ENCODE measurements around the gene LCE2A. TPM values are rescaled to one million over a fixed set of nuclear protein-coding genes. Genes with fewer than 3 reads are reported as not detected.

The LCE2A gene
- total RNA-seq, 2 experiments from 2014 or later: not detected

DNA sequence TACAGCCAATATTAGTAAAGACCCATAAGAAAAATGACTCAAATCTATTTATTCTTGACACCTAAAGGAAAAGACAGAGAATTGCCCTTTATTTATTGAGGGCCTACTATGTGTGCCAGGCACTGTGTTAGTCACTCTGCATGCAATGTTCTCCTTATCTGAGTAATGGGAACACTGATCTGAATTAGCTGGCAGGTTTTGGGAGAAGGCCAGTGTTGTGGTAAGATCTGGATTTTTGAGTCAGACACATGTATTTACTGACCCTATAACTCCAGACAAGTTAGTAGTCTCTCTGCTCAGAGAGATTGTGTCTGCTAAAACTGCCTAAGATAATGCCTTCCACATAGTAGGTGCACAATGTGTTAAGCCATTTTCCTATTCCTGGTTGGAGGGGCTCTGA lies 27.1 kb downstream of the LCE2A start:
- Histone ChIP-seq H3K36me3 (ENCODE audit: insufficient read depth, low read length) (no peaks in the 10 kb centered on the region), H4K20me1 (ENCODE audit: insufficient read depth, low read length) (no peaks in the 10 kb centered on the region), H3K27ac (ENCODE audit: low read depth, low read length, poor library complexity, severe bottlenecking) (no peak overlapping the region), H3K4me3 (ENCODE audit: low read depth, low read length, poor library complexity, severe bottlenecking) (no peak overlapping the region), H3K9me3 (ENCODE audit: low read length) (no peaks in the 10 kb centered on the region), H3K9me2 (ENCODE audit: insufficient read depth, low read length) (no peaks in the 10 kb centered on the region), H3K79me2 (ENCODE audit: insufficient read depth, low read depth, low read length) (no peaks in the 10 kb centered on the region), H3K4me1 (ENCODE audit: insufficient read depth, low read length, poor library complexity, severe bottlenecking) (no peaks in the 10 kb centered on the region), H3K4me2 (ENCODE audit: low read length) (no peak overlapping the region), H2AFZ (ENCODE audit: low read length) (no peak overlapping the region)
- CTCF ChIA-PET (ENCODE audit: unreplicated experiment): no interaction called here
- DNase-seq (ENCODE audit: low spot score): no peak
- TF ChIP-seq, protein P1, sequence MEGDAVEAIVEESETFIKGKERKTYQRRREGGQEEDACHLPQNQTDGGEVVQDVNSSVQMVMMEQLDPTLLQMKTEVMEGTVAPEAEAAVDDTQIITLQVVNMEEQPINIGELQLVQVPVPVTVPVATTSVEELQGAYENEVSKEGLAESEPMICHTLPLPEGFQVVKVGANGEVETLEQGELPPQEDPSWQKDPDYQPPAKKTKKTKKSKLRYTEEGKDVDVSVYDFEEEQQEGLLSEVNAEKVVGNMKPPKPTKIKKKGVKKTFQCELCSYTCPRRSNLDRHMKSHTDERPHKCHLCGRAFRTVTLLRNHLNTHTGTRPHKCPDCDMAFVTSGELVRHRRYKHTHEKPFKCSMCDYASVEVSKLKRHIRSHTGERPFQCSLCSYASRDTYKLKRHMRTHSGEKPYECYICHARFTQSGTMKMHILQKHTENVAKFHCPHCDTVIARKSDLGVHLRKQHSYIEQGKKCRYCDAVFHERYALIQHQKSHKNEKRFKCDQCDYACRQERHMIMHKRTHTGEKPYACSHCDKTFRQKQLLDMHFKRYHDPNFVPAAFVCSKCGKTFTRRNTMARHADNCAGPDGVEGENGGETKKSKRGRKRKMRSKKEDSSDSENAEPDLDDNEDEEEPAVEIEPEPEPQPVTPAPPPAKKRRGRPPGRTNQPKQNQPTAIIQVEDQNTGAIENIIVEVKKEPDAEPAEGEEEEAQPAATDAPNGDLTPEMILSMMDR (conservative IDR thresholded peaks at IDR 0.05; ENCODE audit: low read length): no peak
- no peak for TF ChIP-seq EZH2phosphoT487 (IDR thresholded peaks at IDR 0.05; ENCODE audit: borderline replicate concordance, low read depth, low read length)
- POLR2A ChIA-PET: no interaction called here
- intact Hi-C loops (cut with micrococcal nuclease; ENCODE audit: unreplicated experiment): no loop called here
- BruUV-seq (replicated peaks): no TSS peak

DNA sequence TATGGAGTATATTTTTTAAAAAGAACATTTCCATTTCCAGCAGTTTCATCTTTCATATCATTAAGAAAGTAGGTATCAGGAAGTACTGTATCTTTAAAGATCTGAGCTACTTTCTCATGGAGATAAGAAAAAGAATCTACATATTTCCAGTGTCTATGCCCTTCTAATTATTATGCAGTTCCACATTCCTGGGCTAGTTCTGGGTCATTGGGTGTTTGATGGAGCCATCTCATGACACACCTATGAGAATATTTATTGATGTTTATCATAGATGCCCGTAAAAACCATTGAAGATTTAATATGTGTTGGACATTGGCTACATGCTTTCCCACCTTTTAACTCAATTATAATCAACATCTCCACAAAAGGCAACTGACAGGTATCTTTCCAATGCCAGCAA lies 30.8 kb downstream of the LCE2A start:
- H3K4me3 ChIP-seq (ENCODE audit: low read depth, low read length, poor library complexity, severe bottlenecking): no peak overlapping the region
- DNase-seq (ENCODE audit: low spot score): no peak
- H3K27ac ChIP-seq (ENCODE audit: low read depth, low read length, poor library complexity, severe bottlenecking): no peak overlapping the region
- ChIA-PET POLR2A (no interaction called here), CTCF (ENCODE audit: unreplicated experiment) (no interaction called here)
- H3K36me3 ChIP-seq (ENCODE audit: insufficient read depth, low read length): no peaks in the 10 kb centered on the region
- no peaks in the 10 kb centered on the region for H4K20me1 ChIP-seq (ENCODE audit: insufficient read depth, low read length)
- intact Hi-C loops (cut with micrococcal nuclease; ENCODE audit: unreplicated experiment): no loop called here
- H3K9me2 ChIP-seq (ENCODE audit: insufficient read depth, low read length): no peaks in the 10 kb centered on the region
- H3K9me3 ChIP-seq (ENCODE audit: low read length): no peaks in the 10 kb centered on the region
- H3K79me2 ChIP-seq (ENCODE audit: insufficient read depth, low read depth, low read length): no peaks in the 10 kb centered on the region
- BruUV-seq (replicated peaks): no TSS peak
- H3K4me1 ChIP-seq (ENCODE audit: insufficient read depth, low read length, poor library complexity, severe bottlenecking): no peaks in the 10 kb centered on the region
- no peak overlapping the region for H2AFZ ChIP-seq (ENCODE audit: low read length)
- no peak overlapping the region for H3K4me2 ChIP-seq (ENCODE audit: low read length)
- TF ChIP-seq, protein P1 (conservative IDR thresholded peaks at IDR 0.05; ENCODE audit: low read length): no peak
- TF ChIP-seq EZH2phosphoT487 (IDR thresholded peaks at IDR 0.05; ENCODE audit: borderline replicate concordance, low read depth, low read length): no peak

DNA sequence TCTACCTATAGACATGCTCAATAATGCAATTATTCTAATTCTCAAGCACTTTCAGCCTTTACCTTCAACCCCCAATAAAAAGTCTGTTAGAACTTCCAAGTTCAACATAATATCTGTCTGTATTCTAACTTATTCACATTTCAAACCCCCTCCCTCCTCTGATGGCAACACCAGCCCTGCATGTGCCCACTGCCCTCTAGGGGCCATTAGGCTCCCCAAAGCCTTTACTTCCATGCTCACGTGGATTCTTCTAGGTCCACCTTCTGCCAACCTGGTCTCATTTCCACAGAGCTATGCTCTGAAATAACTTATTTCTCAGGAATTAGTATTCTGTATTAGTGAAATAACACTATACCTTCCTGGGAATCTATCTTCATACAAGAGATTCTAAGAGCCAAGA lies 37.5 kb downstream of the LCE2A start:
- no peak overlapping the region for H3K27ac ChIP-seq (ENCODE audit: low read depth, low read length, poor library complexity, severe bottlenecking)
- H3K4me1 ChIP-seq (ENCODE audit: insufficient read depth, low read length, poor library complexity, severe bottlenecking): no peaks in the 10 kb centered on the region
- H3K9me3 ChIP-seq (ENCODE audit: low read length): no peaks in the 10 kb centered on the region
- TF ChIP-seq, protein P1 (conservative IDR thresholded peaks at IDR 0.05; ENCODE audit: low read length): peak; percentile 64
- no peak for TF ChIP-seq EZH2phosphoT487 (IDR thresholded peaks at IDR 0.05; ENCODE audit: borderline replicate concordance, low read depth, low read length)
- ChIA-PET POLR2A (no interaction called here), CTCF (ENCODE audit: unreplicated experiment) (no interaction called here)
- BruUV-seq (replicated peaks): no TSS peak
- H3K79me2 ChIP-seq (ENCODE audit: insufficient read depth, low read depth, low read length): no peaks in the 10 kb centered on the region
- DNase-seq (ENCODE audit: low spot score): no peak
- H3K4me3 ChIP-seq (ENCODE audit: low read depth, low read length, poor library complexity, severe bottlenecking): no peak overlapping the region
- no peaks in the 10 kb centered on the region for H4K20me1 ChIP-seq (ENCODE audit: insufficient read depth, low read length)
- no peak overlapping the region for H2AFZ ChIP-seq (ENCODE audit: low read length)
- intact Hi-C loops (cut with micrococcal nuclease; ENCODE audit: unreplicated experiment): no loop called here
- no peaks in the 10 kb centered on the region for H3K36me3 ChIP-seq (ENCODE audit: insufficient read depth, low read length)
- H3K4me2 ChIP-seq (ENCODE audit: low read length): no peak overlapping the region
- H3K9me2 ChIP-seq (ENCODE audit: insufficient read depth, low read length): no peaks in the 10 kb centered on the region

Measured in OCI-LY7 (cell line).